Measurements from ENCODE around the gene ZNF462. TPM values are rescaled to one million over a fixed set of nuclear protein-coding genes. Genes with fewer than 3 reads are reported as not detected.

Gene ZNF462
- total RNA-seq, 1 donor from 2014 or later = 103 TPM

DNA sequence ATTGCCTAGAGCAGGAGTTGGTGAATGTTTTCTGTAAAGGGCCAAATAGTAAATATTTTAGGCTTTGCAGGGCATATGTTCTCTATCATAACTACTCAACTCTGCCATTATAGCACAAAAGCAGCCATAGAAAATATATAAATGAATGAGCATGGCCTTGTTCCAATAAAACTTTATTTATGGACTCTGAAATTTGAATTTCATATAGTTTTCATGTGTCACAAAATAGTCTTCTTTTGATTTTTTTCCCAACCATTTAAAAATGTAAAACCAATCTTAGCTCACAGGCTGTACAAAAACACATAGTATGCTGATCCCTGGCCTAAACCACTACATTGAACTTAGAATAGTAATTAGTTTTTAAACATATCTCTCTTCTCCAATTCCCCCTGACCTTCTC is 179.6 kb downstream of the ZNF462 start:
- H3K36me3 Mint-ChIP-seq (ENCODE audit: insufficient read depth) = no peaks in the 10 kb centered on the region
- no peak for DNase-seq (ENCODE audit: low spot score, unreplicated experiment)
- no peak overlapping the region for H3K4me3 Mint-ChIP-seq (ENCODE audit: low read depth)
- no peak overlapping the region for H3K27ac Mint-ChIP-seq
- TF ChIP-seq, protein P1, sequence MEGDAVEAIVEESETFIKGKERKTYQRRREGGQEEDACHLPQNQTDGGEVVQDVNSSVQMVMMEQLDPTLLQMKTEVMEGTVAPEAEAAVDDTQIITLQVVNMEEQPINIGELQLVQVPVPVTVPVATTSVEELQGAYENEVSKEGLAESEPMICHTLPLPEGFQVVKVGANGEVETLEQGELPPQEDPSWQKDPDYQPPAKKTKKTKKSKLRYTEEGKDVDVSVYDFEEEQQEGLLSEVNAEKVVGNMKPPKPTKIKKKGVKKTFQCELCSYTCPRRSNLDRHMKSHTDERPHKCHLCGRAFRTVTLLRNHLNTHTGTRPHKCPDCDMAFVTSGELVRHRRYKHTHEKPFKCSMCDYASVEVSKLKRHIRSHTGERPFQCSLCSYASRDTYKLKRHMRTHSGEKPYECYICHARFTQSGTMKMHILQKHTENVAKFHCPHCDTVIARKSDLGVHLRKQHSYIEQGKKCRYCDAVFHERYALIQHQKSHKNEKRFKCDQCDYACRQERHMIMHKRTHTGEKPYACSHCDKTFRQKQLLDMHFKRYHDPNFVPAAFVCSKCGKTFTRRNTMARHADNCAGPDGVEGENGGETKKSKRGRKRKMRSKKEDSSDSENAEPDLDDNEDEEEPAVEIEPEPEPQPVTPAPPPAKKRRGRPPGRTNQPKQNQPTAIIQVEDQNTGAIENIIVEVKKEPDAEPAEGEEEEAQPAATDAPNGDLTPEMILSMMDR (IDR thresholded peaks at IDR 0.05; ENCODE audit: unreplicated experiment) = no peak
- H3K4me1 Mint-ChIP-seq (ENCODE audit: low read depth) = peaks cover 8% of the 10 kb centered on the region
- H3K9me3 Mint-ChIP-seq (ENCODE audit: low read depth) = no peaks in the 10 kb centered on the region
- peaks cover 7% of the 10 kb centered on the region for H3K27me3 Mint-ChIP-seq

DNA sequence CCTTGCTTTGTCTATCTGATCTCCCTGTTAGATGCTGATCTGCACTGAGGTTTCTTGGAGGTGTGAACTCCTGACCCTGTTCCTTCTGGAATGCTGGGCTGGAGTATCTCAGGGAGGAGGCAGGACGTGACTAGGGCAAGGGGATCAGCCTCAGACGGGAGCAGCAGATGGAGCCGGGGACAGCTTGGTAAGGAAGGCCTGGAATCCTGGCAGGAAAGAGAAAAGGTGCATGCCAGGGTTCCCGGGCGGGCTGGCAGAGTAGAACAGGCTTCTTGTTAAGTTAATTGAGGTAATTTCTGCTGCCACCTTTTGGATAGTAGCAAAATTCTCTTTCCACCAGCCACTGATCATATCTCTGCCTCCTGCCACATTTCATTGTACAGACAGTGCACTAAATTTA is 180.9 kb downstream of the ZNF462 start:
- TF ChIP-seq, protein P1 (IDR thresholded peaks at IDR 0.05; ENCODE audit: unreplicated experiment) = no peak
- no peak for DNase-seq (ENCODE audit: low spot score, unreplicated experiment)
- H3K4me3 Mint-ChIP-seq (ENCODE audit: low read depth) = no peak overlapping the region
- peaks cover 15% of the 10 kb centered on the region for H3K27me3 Mint-ChIP-seq
- H3K36me3 Mint-ChIP-seq (ENCODE audit: insufficient read depth) = no peaks in the 10 kb centered on the region
- no peak overlapping the region for H3K27ac Mint-ChIP-seq
- no peaks in the 10 kb centered on the region for H3K9me3 Mint-ChIP-seq (ENCODE audit: low read depth)
- peaks cover 8% of the 10 kb centered on the region for H3K4me1 Mint-ChIP-seq (ENCODE audit: low read depth)

DNA sequence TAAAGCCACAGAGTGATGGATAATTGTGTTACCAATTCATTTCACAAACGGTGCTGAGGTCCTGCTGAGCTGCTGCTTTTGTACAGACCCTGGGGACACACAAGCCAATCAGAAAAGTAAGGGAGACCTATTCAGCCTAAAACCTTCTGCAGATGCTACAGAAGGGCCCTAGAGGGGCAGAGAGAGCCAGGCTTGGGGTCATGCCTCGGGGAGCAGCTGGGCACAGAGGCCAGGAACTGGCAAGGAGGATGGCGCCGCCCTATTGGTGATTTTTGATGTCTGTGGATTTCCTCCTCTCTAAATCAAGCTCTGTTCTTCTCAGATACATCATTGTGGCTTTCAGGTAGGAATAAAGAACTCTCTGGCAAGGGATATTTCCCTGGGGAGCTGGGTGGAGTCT is 181.9 kb downstream of the ZNF462 start:
- Mint-ChIP-seq H3K27me3 (peaks cover 15% of the 10 kb centered on the region), H3K4me3 (ENCODE audit: low read depth) (no peak overlapping the region), H3K36me3 (ENCODE audit: insufficient read depth) (no peaks in the 10 kb centered on the region), H3K4me1 (ENCODE audit: low read depth) (peaks cover 3% of the 10 kb centered on the region), H3K27ac (no peak overlapping the region), H3K9me3 (ENCODE audit: low read depth) (no peaks in the 10 kb centered on the region)
- DNase-seq (ENCODE audit: low spot score, unreplicated experiment) = no peak
- TF ChIP-seq, protein P1 (IDR thresholded peaks at IDR 0.05; ENCODE audit: unreplicated experiment) = no peak

DNA sequence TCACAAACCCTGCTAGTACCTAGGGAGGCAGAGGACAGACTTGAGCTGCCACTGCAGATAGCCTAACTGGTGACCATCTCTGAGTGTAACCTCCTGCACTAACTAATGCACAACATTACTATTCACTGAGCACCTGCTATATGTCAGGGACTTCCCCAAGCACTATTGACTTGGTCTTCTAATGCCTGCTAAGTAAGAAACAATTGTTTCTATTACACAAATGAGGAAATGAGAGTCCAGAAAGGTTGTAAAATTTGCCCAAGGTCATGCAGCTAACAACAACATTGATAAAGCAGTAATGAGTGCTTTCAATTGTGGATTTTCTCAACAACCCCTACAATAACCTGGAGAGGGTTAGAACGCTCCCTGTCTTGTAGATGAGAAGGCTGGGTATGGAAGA is 183.7 kb downstream of the ZNF462 start:
- H3K36me3 Mint-ChIP-seq (ENCODE audit: insufficient read depth) = no peaks in the 10 kb centered on the region
- H3K9me3 Mint-ChIP-seq (ENCODE audit: low read depth) = peaks cover 3% of the 10 kb centered on the region
- H3K27ac Mint-ChIP-seq = no peak overlapping the region
- no peak overlapping the region for H3K4me3 Mint-ChIP-seq (ENCODE audit: low read depth)
- no peak for DNase-seq (ENCODE audit: low spot score, unreplicated experiment)
- peaks cover 11% of the 10 kb centered on the region for H3K27me3 Mint-ChIP-seq
- no peaks in the 10 kb centered on the region for H3K4me1 Mint-ChIP-seq (ENCODE audit: low read depth)
- TF ChIP-seq, protein P1 (IDR thresholded peaks at IDR 0.05; ENCODE audit: unreplicated experiment) = no peak

DNA sequence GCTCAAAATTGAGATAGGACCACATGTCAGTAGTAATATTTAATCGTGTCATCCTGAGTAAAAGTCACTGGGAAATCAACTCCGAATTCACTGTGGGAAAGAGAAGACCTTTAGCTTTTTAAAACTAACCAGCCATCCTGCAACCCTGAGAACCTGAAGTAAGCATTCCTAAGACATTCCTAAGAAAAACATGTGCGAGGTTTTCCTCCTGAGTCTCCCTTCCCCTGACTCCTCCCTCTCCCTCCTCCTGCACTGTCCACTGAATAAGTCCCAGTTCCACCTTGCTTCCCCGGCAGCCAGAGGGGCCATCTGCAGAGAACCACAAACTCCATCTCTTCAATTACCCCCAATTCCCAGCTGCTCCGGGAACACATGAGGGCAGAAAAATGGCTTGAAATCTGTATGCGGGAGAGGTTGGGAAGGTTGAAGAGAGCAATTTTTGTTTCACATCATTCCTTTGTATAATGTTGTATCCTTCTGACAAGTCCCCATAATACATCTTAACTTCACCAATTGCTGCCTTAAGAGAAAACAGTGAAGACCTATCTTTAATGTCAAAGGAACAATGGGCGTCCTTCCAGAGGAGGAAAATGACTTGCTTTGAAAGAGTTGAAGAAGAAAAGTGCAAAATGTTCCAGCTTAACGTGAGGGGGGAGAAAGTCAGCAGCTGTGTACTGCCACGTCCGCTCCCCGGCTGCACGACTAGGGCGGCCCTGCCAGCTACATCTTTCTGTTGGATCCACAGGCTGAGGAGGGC is 186.3 kb downstream of the ZNF462 start:
- no peak overlapping the region for H3K4me3 Mint-ChIP-seq (ENCODE audit: low read depth)
- no peak overlapping the region for H3K27ac Mint-ChIP-seq
- H3K4me1 Mint-ChIP-seq (ENCODE audit: low read depth) = no peaks in the 10 kb centered on the region
- H3K9me3 Mint-ChIP-seq (ENCODE audit: low read depth) = peaks cover 6% of the 10 kb centered on the region
- DNase-seq (ENCODE audit: low spot score, unreplicated experiment) = no peak
- H3K27me3 Mint-ChIP-seq = peaks cover 11% of the 10 kb centered on the region
- TF ChIP-seq, protein P1 (IDR thresholded peaks at IDR 0.05; ENCODE audit: unreplicated experiment) = no peak
- no peaks in the 10 kb centered on the region for H3K36me3 Mint-ChIP-seq (ENCODE audit: insufficient read depth)

Data from progenitor cell of endocrine pancreas (in vitro differentiated cells).